GM21367 (cell line): ENCODE measurements around the gene FHL2.
"Not testable (repeated sequence)": the region's sequence is repeated elsewhere in the genome, so short reads cannot be mapped to it uniquely, and the experiment has no call there.

Source experiments
- ATAC-seq: cut with Tn5 transposase; IDR thresholded peaks from one replicate; pipeline ENCODE4 v1.9.1; 2021; ENCODE audit not compliant: unreplicated experiment

Gene FHL2

GRCh38 chr2:105398336-105399206 is at the start of gene FHL2:
TSS of gene FHL2 (minus strand) at chr2:105399051. CDS start at chr2:105386516, 12,535 bp downstream.
- ATAC-seq: peak; percentile 98

GRCh38 chr2:105447476-105447875 is 48.6 kb upstream of the FHL2 start:
- no peak for ATAC-seq

GRCh38 chr2:105446501-105446900 is 47.6 kb upstream of the FHL2 start:
- no peak for ATAC-seq

- ATAC-seq: no peak
Observed at GRCh38 chr2:105445976-105446375, 47.1 kb upstream of the FHL2 start.

GRCh38 chr2:105445498-105445897 is 46.6 kb upstream of the FHL2 start:
- ATAC-seq: no peak

GRCh38 chr2:105443617-105444598 is 45.1 kb upstream of the FHL2 start:
- ATAC-seq: no peak

GRCh38 chr2:105442721-105443120 is 43.9 kb upstream of the FHL2 start:
- ATAC-seq: no peak

- ATAC-seq: no peak
Observed at GRCh38 chr2:105442056-105442455, 43.2 kb upstream of the FHL2 start.

GRCh38 chr2:105439141-105439540 is 40.3 kb upstream of the FHL2 start:
- ATAC-seq: no peak

- ATAC-seq: no peak
Observed at GRCh38 chr2:105438104-105438929, 39.5 kb upstream of the FHL2 start.

- no peak for ATAC-seq
Observed at GRCh38 chr2:105437708-105438103, 38.9 kb upstream of the FHL2 start.

- ATAC-seq: no peak
Observed at GRCh38 chr2:105432749-105433148, 33.9 kb upstream of the FHL2 start.

- ATAC-seq: no peak
Observed at GRCh38 chr2:105432044-105432399, 33.2 kb upstream of the FHL2 start.

GRCh38 chr2:105431367-105432043 is 32.7 kb upstream of the FHL2 start:
- ATAC-seq: no peak

GRCh38 chr2:105428387-105429018 is 29.7 kb upstream of the FHL2 start:
- ATAC-seq: no peak

- ATAC-seq: no peak
Observed at GRCh38 chr2:105427485-105427884, 28.6 kb upstream of the FHL2 start.

GRCh38 chr2:105426626-105427292 is 27.9 kb upstream of the FHL2 start:
- ATAC-seq: no peak

- ATAC-seq: no peak
Observed at GRCh38 chr2:105425936-105426625, 27.2 kb upstream of the FHL2 start.

GRCh38 chr2:105424836-105425235 is 26.0 kb upstream of the FHL2 start:
- ATAC-seq: not testable (repeated sequence)
